Liver (tissue), 9 donors: ENCODE measurements around the gene C11orf24. TPM values are rescaled to one million over a fixed set of nuclear protein-coding genes. Genes with fewer than 3 reads are reported as not detected.
A peak's percentile ranks its signal among the peaks of the same experiment; 100 is the strongest.

ENCODE experiments used
- DNase-seq: peaks from one replicate; pipeline ENCODE4 v3.0.0-alpha.2; 2017; ENCODE audit warnings: low spot score
- H3K27ac ChIP-seq, 2 donors: one replicate each; pipeline ENCODE4 v1.7.0; 2013; ENCODE audit warnings: inconsistent platforms in 2 of 2, low read length in 2 of 2, control low read depth in 1 of 2, low read depth in 1 of 2, mild to moderate bottlenecking in 1 of 2
- H3K27me3 ChIP-seq, 4 donors: one replicate each; pipeline versions ENCODE4 v1.6.1 to v1.7.0; 2013; ENCODE audit warnings: low read length in 3 of 4, inconsistent platforms in 1 of 4, mild to moderate bottlenecking in 1 of 4, moderate library complexity in 1 of 4; ENCODE audit not compliant: control insufficient read depth in 4 of 4, insufficient read depth in 4 of 4
- H3K36me3 ChIP-seq, 4 donors: one replicate each; pipeline versions ENCODE4 v1.6.1 to v1.7.0; 2013; ENCODE audit warnings: low read length in 3 of 4, mild to moderate bottlenecking in 3 of 4, low read depth in 1 of 4, moderate library complexity in 1 of 4; ENCODE audit not compliant: control insufficient read depth in 4 of 4, insufficient read depth in 3 of 4
- H3K4me1 ChIP-seq, 4 donors: one replicate each; pipeline versions ENCODE4 v1.6.1 to v1.7.0; 2013; ENCODE audit warnings: low read length in 3 of 4, mild to moderate bottlenecking in 3 of 4, moderate library complexity in 1 of 4; ENCODE audit not compliant: control insufficient read depth in 4 of 4, insufficient read depth in 4 of 4
- H3K4me3 ChIP-seq, 3 donors: one replicate each; pipeline versions ENCODE4 v1.6.1 to v1.7.0; 2013; ENCODE audit warnings: low read length in 3 of 3, control low read depth in 1 of 3, low read depth in 1 of 3, mild to moderate bottlenecking in 1 of 3
- H3K9ac ChIP-seq, 2 donors: one replicate each; pipeline ENCODE4 v1.7.0; 2013; ENCODE audit warnings: low read length in 2 of 2, mild to moderate bottlenecking in 2 of 2, moderate library complexity in 2 of 2, control low read depth in 1 of 2, low read depth in 1 of 2
- H3K9me3 ChIP-seq, 4 donors: one replicate each; pipeline versions ENCODE4 v1.6.1 to v1.7.0; 2013; ENCODE audit warnings: low read length in 3 of 4; ENCODE audit not compliant: control insufficient read depth in 4 of 4
- EGR1 ChIP-seq, 2 donors: IDR thresholded peaks; 2 replicates each; pipeline ENCODE4 v1.6.1; 2016 to 2018; ENCODE audit warnings: antibody characterized with exemption in 2 of 2, low read depth in 2 of 2
- GABPA ChIP-seq, 2 donors: IDR thresholded peaks in 1 of 2; conservative IDR thresholded peaks in 1 of 2; 2 replicates each; pipeline ENCODE4 v1.6.1; 2016; ENCODE audit warnings: antibody characterized with exemption in 2 of 2, mild to moderate bottlenecking in 1 of 2, moderate library complexity in 1 of 2
- HNF4G ChIP-seq: IDR thresholded peaks from 2 replicates; pipeline ENCODE4 v1.6.1; 2016; ENCODE audit warnings: antibody characterized with exemption
- JUND ChIP-seq, 2 donors: IDR thresholded peaks; 2 replicates each; pipeline ENCODE4 v1.6.1; 2016; ENCODE audit warnings: antibody characterized with exemption in 2 of 2
- NR2F2 ChIP-seq: IDR thresholded peaks from 2 replicates; pipeline ENCODE4 v1.6.1; 2016; ENCODE audit warnings: antibody characterized with exemption
- RAD21 ChIP-seq, 2 donors: IDR thresholded peaks; 2 replicates each; pipeline ENCODE4 v1.6.1; 2016; ENCODE audit warnings: antibody characterized with exemption in 2 of 2, mild to moderate bottlenecking in 2 of 2
- SP1 ChIP-seq: IDR thresholded peaks from 2 replicates; pipeline ENCODE4 v1.6.1; 2018; ENCODE audit warnings: antibody characterized with exemption, mild to moderate bottlenecking
- TAF1 ChIP-seq: conservative IDR thresholded peaks from 2 replicates; pipeline ENCODE4 v1.6.1; 2016; ENCODE audit warnings: antibody characterized with exemption, mild to moderate bottlenecking
- YY1 ChIP-seq: IDR thresholded peaks from 2 replicates; pipeline ENCODE4 v1.6.1; 2016; ENCODE audit warnings: antibody characterized with exemption, mild to moderate bottlenecking
- WGBS: extraction: QIAGEN DNeasy Blood & Tissue Kit; methylation state at CpG from one replicate; pipeline ENCODE4 v1.1.7; 2013; 5-methylcytosine and 5-hydroxymethylcytosine counted together
- polyA plus RNA-seq, 2 donors: library from polyadenylated mRNA; stranded (reverse) in 1 of 2; unstranded in 1 of 2; fragments of 200-250 nt in 1 of 2; fragments of >200 nt in 1 of 2; fragmentation: Nextera tagmentation in 1 of 2; extraction: Ambion mirVana in 1 of 2; gene quantifications; one replicate each; pipeline versions ENCODE4 v1.2.1 to v1.2.3, GENCODE V29; 2013 to 2015
- total RNA-seq, 2 donors: library from RNA; depleted of rRNA; stranded (reverse); fragments of >200 nt; gene quantifications; one replicate each; pipeline ENCODE4 v1.2.3, GENCODE V29; 2014
- TF ChIP-seq, protein P1 (sequence below): IDR thresholded peaks from 2 replicates; pipeline ENCODE4 v1.6.1; 2016; ENCODE audit warnings: antibody characterized with exemption, mild to moderate bottlenecking
- TF ChIP-seq, protein P2 (sequence below): fragments of 150-350 bp; IDR thresholded peaks from 2 replicates; pipeline ENCODE4 v1.5.1; 2017; ENCODE audit warnings: improper control_type of control experiment, low read depth, low read length; ENCODE audit not compliant: missing input control
- TF ChIP-seq, protein P3 (sequence below): IDR thresholded peaks from 2 replicates; pipeline ENCODE4 v1.6.1; 2016; ENCODE audit warnings: antibody characterized with exemption
- donor health status: healthy.
- donor health status: healthy.
- donor health status: healthy.
- donor health status: healthy.
- donor health status: healthy.

The C11orf24 gene
- total and polyA plus RNA-seq, 4 donors = 7.8 to 50.3 (median 32.0) TPM

DNA sequence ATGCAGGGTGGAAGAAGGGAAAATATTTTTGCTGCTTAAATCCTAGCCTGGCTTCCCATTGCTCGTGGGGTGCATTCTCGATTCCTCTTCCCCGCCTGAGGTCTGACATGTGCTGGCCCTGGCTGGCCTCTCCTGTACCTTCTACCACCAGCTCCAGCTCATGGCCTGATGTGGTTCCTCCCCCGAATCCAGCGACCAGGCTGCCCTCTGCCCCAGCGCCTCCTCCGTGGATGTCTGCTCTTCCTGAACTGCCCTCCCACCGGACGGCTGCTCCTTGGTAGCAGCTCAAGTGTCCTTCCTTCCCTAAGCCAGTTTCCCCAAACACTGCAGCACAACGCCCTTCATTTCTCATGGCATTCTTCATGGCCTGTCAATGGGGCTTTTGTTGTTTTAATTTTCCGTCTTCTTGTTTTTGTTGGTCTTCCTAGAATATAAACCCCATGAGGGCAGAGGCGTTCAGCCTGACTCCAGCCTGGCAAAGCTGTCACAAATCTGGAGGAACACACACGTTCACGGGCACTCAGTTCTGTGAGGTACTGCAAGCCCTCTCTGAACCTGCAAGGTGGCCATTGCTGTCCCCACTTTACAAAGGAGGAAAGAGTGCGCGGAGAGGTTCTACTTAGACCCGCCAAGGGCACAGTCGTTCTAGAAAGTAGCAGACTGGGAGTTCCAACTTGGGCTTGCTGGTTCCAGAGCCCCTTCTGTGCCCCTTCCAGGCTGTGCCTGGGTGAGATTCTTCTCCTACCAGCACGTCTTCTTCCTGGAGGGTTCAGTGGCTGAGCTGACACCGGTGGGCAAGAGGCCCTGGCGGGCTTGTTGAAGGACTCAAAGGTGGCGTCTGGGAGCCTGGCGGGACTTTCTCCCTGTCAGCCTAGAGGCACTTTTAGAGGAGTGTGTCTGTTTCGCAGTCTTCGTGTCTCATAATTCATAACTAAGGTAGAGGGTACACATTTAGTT is 39.7 kb upstream of the C11orf24 start:
- TF ChIP-seq YY1 = no peak
- no peaks in the 10 kb centered on the region for H3K9me3 ChIP-seq
- peaks cover 6 to 23% (median 13%) of the 10 kb centered on the region in 4 donors for H3K4me1 ChIP-seq
- DNase-seq = no peak
- 81% methylated on average over 25 of the region's 25 CpGs for WGBS
- no peaks in the 10 kb centered on the region for H3K36me3 ChIP-seq
- H3K27ac ChIP-seq = peak overlapping the region; percentile 43 to 58
- no peaks in the 10 kb centered on the region for H3K27me3 ChIP-seq
- H3K9ac ChIP-seq = no peak overlapping the region
- no peak overlapping the region for H3K4me3 ChIP-seq

DNA sequence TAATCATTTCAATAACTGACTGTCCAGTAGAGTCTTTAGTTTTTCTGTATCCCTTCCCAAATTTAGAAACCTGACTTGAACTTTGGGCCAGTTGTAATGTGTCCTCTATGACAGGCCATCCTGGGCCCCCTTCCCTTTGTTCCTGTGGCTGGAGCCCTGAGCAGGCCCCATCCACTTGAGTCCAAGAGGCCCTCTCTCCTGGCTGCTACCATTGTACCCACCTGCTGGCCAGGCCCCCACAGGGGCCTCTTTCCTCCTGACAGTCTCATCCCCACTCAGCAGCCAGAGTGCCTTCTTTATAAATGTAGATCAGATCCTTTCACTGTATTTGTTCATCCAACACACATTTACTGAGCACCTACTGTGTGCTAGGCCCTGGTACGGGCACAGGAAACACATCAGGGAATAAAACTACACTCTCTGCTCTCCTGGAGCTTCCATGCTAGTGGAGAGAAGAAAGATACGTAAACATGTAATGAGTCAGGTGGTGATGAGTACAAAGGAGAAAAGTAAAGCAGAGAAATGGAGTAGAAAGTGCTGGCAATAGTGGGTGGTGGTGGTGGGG is 37.9 kb upstream of the C11orf24 start:
- H3K36me3 ChIP-seq = no peaks in the 10 kb centered on the region
- DNase-seq = no peak
- H3K27ac ChIP-seq = no peak overlapping the region
- H3K27me3 ChIP-seq = no peaks in the 10 kb centered on the region
- H3K9me3 ChIP-seq = no peaks in the 10 kb centered on the region
- peaks cover 0 to 7% (median under 1%) of the 10 kb centered on the region in 4 donors for H3K4me1 ChIP-seq
- TF ChIP-seq RAD21 (IDR thresholded peaks at IDR 0.05) (no peak), GABPA (IDR thresholded peaks at IDR 0.05 in 1 of 2, conservative IDR thresholded peaks at IDR 0.05 in 1 of 2) (no peak), JUND (IDR thresholded peaks at IDR 0.05) (no peak), NR2F2 (no peak), HNF4G (no peak), EGR1 (IDR thresholded peaks at IDR 0.05; ENCODE audit: low read depth in 2 of 2) (no peak), SP1 (no peak), YY1 (no peak)
- TF ChIP-seq, protein P1, sequence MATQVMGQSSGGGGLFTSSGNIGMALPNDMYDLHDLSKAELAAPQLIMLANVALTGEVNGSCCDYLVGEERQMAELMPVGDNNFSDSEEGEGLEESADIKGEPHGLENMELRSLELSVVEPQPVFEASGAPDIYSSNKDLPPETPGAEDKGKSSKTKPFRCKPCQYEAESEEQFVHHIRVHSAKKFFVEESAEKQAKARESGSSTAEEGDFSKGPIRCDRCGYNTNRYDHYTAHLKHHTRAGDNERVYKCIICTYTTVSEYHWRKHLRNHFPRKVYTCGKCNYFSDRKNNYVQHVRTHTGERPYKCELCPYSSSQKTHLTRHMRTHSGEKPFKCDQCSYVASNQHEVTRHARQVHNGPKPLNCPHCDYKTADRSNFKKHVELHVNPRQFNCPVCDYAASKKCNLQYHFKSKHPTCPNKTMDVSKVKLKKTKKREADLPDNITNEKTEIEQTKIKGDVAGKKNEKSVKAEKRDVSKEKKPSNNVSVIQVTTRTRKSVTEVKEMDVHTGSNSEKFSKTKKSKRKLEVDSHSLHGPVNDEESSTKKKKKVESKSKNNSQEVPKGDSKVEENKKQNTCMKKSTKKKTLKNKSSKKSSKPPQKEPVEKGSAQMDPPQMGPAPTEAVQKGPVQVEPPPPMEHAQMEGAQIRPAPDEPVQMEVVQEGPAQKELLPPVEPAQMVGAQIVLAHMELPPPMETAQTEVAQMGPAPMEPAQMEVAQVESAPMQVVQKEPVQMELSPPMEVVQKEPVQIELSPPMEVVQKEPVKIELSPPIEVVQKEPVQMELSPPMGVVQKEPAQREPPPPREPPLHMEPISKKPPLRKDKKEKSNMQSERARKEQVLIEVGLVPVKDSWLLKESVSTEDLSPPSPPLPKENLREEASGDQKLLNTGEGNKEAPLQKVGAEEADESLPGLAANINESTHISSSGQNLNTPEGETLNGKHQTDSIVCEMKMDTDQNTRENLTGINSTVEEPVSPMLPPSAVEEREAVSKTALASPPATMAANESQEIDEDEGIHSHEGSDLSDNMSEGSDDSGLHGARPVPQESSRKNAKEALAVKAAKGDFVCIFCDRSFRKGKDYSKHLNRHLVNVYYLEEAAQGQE = no peak
- TF ChIP-seq, protein P2, sequence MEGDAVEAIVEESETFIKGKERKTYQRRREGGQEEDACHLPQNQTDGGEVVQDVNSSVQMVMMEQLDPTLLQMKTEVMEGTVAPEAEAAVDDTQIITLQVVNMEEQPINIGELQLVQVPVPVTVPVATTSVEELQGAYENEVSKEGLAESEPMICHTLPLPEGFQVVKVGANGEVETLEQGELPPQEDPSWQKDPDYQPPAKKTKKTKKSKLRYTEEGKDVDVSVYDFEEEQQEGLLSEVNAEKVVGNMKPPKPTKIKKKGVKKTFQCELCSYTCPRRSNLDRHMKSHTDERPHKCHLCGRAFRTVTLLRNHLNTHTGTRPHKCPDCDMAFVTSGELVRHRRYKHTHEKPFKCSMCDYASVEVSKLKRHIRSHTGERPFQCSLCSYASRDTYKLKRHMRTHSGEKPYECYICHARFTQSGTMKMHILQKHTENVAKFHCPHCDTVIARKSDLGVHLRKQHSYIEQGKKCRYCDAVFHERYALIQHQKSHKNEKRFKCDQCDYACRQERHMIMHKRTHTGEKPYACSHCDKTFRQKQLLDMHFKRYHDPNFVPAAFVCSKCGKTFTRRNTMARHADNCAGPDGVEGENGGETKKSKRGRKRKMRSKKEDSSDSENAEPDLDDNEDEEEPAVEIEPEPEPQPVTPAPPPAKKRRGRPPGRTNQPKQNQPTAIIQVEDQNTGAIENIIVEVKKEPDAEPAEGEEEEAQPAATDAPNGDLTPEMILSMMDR = no peak
- H3K4me3 ChIP-seq = no peak overlapping the region
- no peak overlapping the region for H3K9ac ChIP-seq
- 84% methylated on average over 2 of the region's 2 CpGs for WGBS

DNA sequence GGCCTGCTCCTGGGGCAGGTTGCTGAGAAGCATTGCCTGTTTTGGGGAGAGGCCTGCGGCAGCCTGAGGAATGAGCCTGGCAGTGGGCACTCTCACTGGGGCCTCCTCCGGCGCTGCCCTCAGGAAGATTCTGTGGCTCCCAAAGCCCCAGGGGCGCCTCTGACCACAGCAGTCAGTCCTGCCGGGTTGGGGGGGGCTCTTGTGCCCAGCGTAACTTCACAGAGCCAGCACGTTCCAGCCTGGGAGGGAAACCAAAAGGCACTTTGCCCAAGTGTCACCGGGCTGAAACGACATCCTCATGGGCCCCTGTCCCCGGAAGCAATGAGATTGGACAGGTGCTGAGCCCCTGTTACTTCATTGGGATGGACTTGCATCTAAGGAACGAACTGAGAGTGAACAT is 36.3 kb upstream of the C11orf24 start:
- Histone ChIP-seq H3K4me1 (no peaks in the 10 kb centered on the region), H3K4me3 (no peak overlapping the region), H3K27ac (no peak overlapping the region), H3K36me3 (no peaks in the 10 kb centered on the region), H3K9ac (no peak overlapping the region), H3K27me3 (no peaks in the 10 kb centered on the region), H3K9me3 (no peaks in the 10 kb centered on the region)
- no peak for DNase-seq
- TF ChIP-seq TAF1 (no peak), GABPA (IDR thresholded peaks at IDR 0.05 in 1 of 2, conservative IDR thresholded peaks at IDR 0.05 in 1 of 2) (no peak)
- TF ChIP-seq, protein P2 = no peak
- TF ChIP-seq, protein P3, sequence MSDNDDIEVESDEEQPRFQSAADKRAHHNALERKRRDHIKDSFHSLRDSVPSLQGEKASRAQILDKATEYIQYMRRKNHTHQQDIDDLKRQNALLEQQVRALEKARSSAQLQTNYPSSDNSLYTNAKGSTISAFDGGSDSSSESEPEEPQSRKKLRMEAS = no peak
- WGBS = 86% methylated on average over 11 of the region's 11 CpGs
